K562 (cell line): ENCODE measurements around the gene PGPEP1. TPM values are rescaled to one million over a fixed set of nuclear protein-coding genes. Genes with fewer than 3 reads are reported as not detected.

Experiments used
- CBX3 ChIP-seq, 2 experiments: IDR thresholded peaks; 1 replicate in 1 of 2; 2 replicates in 1 of 2; pipeline ENCODE4 v1.6.1; 2012; ENCODE audit warnings: inconsistent platforms in 2 of 2, low read length in 2 of 2, borderline replicate concordance in 1 of 2, control low read depth in 1 of 2
- ETV1 ChIP-seq: fragments of 450-650 bp; conservative IDR thresholded peaks from 2 replicates; pipeline ENCODE4 v1.6.1; 2016; ENCODE audit warnings: missing genetic modification characterization, control low read depth, low read depth, missing compliant biosample characterization
- ETV5 ChIP-seq: sonication (generic); formaldehyde crosslinking; IDR thresholded peaks from 2 replicates; pipeline ENCODE4 v1.4.0; 2020; ENCODE audit warnings: low read depth, mild to moderate bottlenecking, missing genetic modification reagents
- HMGN3 ChIP-seq: IDR thresholded peaks from 2 replicates; pipeline ENCODE4 v1.6.1; 2011; ENCODE audit warnings: borderline replicate concordance, low read depth, mild to moderate bottlenecking, mixed read lengths, low read length; ENCODE audit not compliant: insufficient read length; ENCODE audit errors: extremely low read depth
- LCOR ChIP-seq: sonication (generic); formaldehyde crosslinking; IDR thresholded peaks from 2 replicates; pipeline ENCODE4 v1.8.0; 2022; ENCODE audit warnings: mild to moderate bottlenecking, missing genetic modification reagents
- MTA1 ChIP-seq: fragments of 450-650 bp; IDR thresholded peaks from 2 replicates; pipeline ENCODE4 v1.6.1; 2017; ENCODE audit warnings: borderline replicate concordance
- NCOR1 ChIP-seq: fragments of 450-650 bp; IDR thresholded peaks from 2 replicates; pipeline ENCODE4 v1.6.1; 2016; ENCODE audit warnings: mild to moderate bottlenecking, moderate library complexity
- NFIX ChIP-seq: fragments of 250-450 bp; sonication (Bioruptor Pico); IDR thresholded peaks from 2 replicates; pipeline ENCODE4 v1.4.0; 2020; ENCODE audit warnings: low read depth, mild to moderate bottlenecking, moderate library complexity
- POLR2B ChIP-seq: fragments of 450-650 bp; IDR thresholded peaks from 2 replicates; pipeline ENCODE4 v1.6.1; 2018; ENCODE audit warnings: low read depth; ENCODE audit not compliant: partially characterized antibody
- RCOR1 ChIP-seq, 2 experiments: IDR thresholded peaks; 2 replicates each; pipeline ENCODE4 v1.6.1; 2012; ENCODE audit warnings: low read depth in 2 of 2, low read length in 2 of 2, borderline replicate concordance in 1 of 2, improper control_type of control experiment in 1 of 2
- U2AF2 ChIP-seq: fragments of 200-400 bp; formaldehyde crosslinking; optimal IDR thresholded peaks from 2 replicates; pipeline ENCODE3; 2017; ENCODE audit warnings: low read depth, mild to moderate bottlenecking, low read length
- ZNF507 ChIP-seq: conservative IDR thresholded peaks from 2 replicates; pipeline ENCODE4 v1.6.1; 2017; ENCODE audit warnings: missing genetic modification characterization, missing compliant biosample characterization
- polyA plus RNA-seq, 8 experiments: library from polyadenylated mRNA; depleted of rRNA in 4 of 8; stranded (reverse) in 5 of 8; unstranded in 3 of 8; fragments of >200 nt; fragmentation: Nextera tagmentation in 2 of 8; fragmentation: Illumina TruSeq in 1 of 8; extraction: Ambion mirVana in 2 of 8; extraction: Trizol in 1 of 8; gene quantifications; 2 replicates each; pipeline versions ENCODE4 v1.2.1 to v1.2.3, GENCODE V29; 2011 to 2014; ENCODE audit warnings: inconsistent platforms in 1 of 8, missing spikeins in 1 of 8
- total RNA-seq, 7 experiments: library from RNA; depleted of rRNA in 6 of 7; stranded (reverse); fragments of >200 nt in 6 of 7; fragmentation: Illumina TruSeq in 2 of 7; extraction: Trizol in 2 of 7; gene quantifications; 2 replicates each; pipeline versions ENCODE4 v1.2.1 to v1.2.3, GENCODE V29; 2011 to 2021; ENCODE audit warnings: low replicate concordance in 1 of 7
- TF ChIP-seq, protein P1 (sequence below): fragments of 250-450 bp; sonication (Bioruptor Pico); IDR thresholded peaks from 2 replicates; pipeline ENCODE4 v1.4.0; 2020

PGPEP1 gene
- total and polyA plus RNA-seq, 9 of the 15 experiments (the other 6 are each of a cell fraction or from before 2014, with no cell fraction given), result 10.0 to 69.6 (median 33.5) TPM

DNA sequence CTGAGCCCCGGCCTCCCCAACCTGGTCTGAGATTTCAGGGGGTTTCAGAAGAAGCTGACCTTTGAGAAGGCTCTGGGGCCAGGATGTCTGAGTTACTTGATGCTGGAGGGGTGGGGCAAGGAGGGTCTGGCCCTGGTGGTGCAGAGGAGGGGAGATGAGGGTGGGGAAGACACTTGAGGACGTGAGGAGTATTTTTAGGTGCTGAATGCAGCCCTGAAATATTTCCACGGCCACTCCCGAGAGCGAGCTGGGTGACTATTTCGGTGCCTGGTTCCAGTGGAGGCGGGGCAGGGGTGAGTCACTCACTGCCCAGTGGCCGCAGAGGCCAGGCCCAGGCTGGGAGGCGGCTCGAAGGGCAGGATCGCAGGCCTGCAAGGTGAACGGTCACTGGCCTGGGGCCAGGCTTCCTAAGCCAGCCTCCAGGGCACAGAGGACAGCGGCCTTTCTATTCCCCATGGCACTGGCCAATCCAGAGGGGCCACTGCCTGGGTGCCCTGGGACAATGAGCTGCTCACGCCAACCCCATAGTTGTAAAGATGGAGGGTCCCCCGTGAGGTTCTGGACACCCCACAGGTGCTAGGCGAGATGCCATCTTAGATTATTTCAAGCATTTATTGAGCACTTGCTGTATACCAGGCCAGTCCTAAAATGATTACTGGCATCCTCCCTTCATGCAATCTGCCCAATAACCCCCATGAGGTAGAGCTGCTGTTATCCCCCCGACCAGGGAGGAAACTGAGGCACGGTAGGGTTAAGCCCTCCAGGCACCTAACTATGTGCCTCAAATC, 39.3 kb upstream of the PGPEP1 start (continued):
- TF ChIP-seq, protein P1, sequence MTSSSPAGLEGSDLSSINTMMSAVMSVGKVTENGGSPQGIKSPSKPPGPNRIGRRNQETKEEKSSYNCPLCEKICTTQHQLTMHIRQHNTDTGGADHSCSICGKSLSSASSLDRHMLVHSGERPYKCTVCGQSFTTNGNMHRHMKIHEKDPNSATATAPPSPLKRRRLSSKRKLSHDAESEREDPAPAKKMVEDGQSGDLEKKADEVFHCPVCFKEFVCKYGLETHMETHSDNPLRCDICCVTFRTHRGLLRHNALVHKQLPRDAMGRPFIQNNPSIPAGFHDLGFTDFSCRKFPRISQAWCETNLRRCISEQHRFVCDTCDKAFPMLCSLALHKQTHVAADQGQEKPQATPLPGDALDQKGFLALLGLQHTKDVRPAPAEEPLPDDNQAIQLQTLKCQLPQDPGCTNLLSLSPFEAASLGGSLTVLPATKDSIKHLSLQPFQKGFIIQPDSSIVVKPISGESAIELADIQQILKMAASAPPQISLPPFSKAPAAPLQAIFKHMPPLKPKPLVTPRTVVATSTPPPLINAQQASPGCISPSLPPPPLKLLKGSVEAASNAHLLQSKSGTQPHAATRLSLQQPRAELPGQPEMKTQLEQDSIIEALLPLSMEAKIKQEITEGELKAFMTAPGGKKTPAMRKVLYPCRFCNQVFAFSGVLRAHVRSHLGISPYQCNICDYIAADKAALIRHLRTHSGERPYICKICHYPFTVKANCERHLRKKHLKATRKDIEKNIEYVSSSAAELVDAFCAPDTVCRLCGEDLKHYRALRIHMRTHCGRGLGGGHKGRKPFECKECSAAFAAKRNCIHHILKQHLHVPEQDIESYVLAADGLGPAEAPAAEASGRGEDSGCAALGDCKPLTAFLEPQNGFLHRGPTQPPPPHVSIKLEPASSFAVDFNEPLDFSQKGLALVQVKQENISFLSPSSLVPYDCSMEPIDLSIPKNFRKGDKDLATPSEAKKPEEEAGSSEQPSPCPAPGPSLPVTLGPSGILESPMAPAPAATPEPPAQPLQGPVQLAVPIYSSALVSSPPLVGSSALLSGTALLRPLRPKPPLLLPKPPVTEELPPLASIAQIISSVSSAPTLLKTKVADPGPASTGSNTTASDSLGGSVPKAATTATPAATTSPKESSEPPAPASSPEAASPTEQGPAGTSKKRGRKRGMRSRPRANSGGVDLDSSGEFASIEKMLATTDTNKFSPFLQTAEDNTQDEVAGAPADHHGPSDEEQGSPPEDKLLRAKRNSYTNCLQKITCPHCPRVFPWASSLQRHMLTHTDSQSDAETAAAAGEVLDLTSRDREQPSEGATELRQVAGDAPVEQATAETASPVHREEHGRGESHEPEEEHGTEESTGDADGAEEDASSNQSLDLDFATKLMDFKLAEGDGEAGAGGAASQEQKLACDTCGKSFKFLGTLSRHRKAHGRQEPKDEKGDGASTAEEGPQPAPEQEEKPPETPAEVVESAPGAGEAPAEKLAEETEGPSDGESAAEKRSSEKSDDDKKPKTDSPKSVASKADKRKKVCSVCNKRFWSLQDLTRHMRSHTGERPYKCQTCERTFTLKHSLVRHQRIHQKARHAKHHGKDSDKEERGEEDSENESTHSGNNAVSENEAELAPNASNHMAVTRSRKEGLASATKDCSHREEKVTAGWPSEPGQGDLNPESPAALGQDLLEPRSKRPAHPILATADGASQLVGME, result no peak
- TF ChIP-seq U2AF2 (no peak), ETV5 (CRISPR knock-in tag) (no peak), POLR2B (no peak), HMGN3 (peak; percentile 50), ETV1 (no peak), CBX3 (IDR thresholded peaks at IDR 0.05; ENCODE audit: borderline replicate concordance in 1 of 2, low read length in 2 of 2) (peak in 1 of 2 experiments; percentile 20; a peak in 1 of 3 replicates), MTA1 (no peak), LCOR (CRISPR knock-in tag) (no peak), RCOR1 (IDR thresholded peaks at IDR 0.05; ENCODE audit: borderline replicate concordance in 1 of 2, low read depth in 2 of 2, low read length in 2 of 2) (0 out of 4 replicates have a peak, but pooled peaks of 1 of the 2 experiments have one; percentile 23), ZNF507 (tag) (no peak), NFIX (CRISPR knock-in tag) (no peak), NCOR1 (no peak)
